ENCODE measurements around the gene CDC42BPA.
"Not testable (repeated sequence)": the region's sequence is repeated elsewhere in the genome, so short reads cannot be mapped to it uniquely, and the experiment has no call there.

- TF ChIP-seq CTCF (IDR thresholded peaks at IDR 0.05); TP53 (CRISPR knock-in tag; IDR thresholded peaks at IDR 0.05); CREM (CRISPR knock-in tag; IDR thresholded peaks at IDR 0.05); RELA (CRISPR knock-in tag; IDR thresholded peaks at IDR 0.05; ENCODE audit: borderline replicate concordance); SMAD4 (CRISPR knock-in tag; IDR thresholded peaks at IDR 0.05); ZNF281 (CRISPR knock-in tag; IDR thresholded peaks at IDR 0.05); GABPB1 (CRISPR knock-in tag; IDR thresholded peaks at IDR 0.05); ZNF219 (CRISPR knock-in tag; IDR thresholded peaks at IDR 0.05; ENCODE audit: borderline replicate concordance); ETV6 (CRISPR knock-in tag; IDR thresholded peaks at IDR 0.05): not testable (repeated sequence)
Measured at GRCh38 chr1:227231128-227231527, 87.2 kb downstream of the CDC42BPA start.
